SH-SY5Y (cell line): ENCODE data around the gene RARB.

ENCODE experiments used
- GATA2 ChIP-seq: IDR thresholded peaks from 2 replicates; pipeline ENCODE4 v1.6.1; 2011; ENCODE audit warnings: mild to moderate bottlenecking, low read depth, low read length
- GATA3 ChIP-seq: IDR thresholded peaks from 2 replicates; pipeline ENCODE4 v1.6.1; 2011; ENCODE audit warnings: low read depth, mild to moderate bottlenecking, low read length, moderate library complexity

RARB gene

GRCh38 chr3:25429361-25430286 is 1.6 kb downstream of the RARB start:
- TF ChIP-seq GATA2 (no peak), GATA3 (no peak)

- no peak for TF ChIP-seq GATA2
- no peak for TF ChIP-seq GATA3
These were observed 2.3 kb downstream of the RARB start for GRCh38 chr3:25430287-25430934.

- TF ChIP-seq GATA2 (no peak), GATA3 (no peak)
These were observed 3.1 kb downstream of the RARB start for GRCh38 chr3:25430935-25431770.

GRCh38 chr3:25432176-25432720 is 4.2 kb downstream of the RARB start:
- TF ChIP-seq GATA2 (no peak), GATA3 (no peak)

GRCh38 chr3:25433106-25433505 is 5.0 kb downstream of the RARB start:
- no peak for TF ChIP-seq GATA2
- no peak for TF ChIP-seq GATA3

GRCh38 chr3:25433868-25434267 is 5.8 kb downstream of the RARB start:
- no peak for TF ChIP-seq GATA3
- no peak for TF ChIP-seq GATA2

GRCh38 chr3:25437953-25438352 is 9.9 kb downstream of the RARB start:
- TF ChIP-seq GATA2: no peak
- TF ChIP-seq GATA3: no peak

GRCh38 chr3:25438791-25439555 is 10.9 kb downstream of the RARB start:
- TF ChIP-seq GATA2 (no peak), GATA3 (no peak)

GRCh38 chr3:25441234-25441856 is 13.3 kb downstream of the RARB start:
- TF ChIP-seq GATA2: no peak
- TF ChIP-seq GATA3: no peak

GRCh38 chr3:25442486-25442885 is 14.4 kb downstream of the RARB start:
- no peak for TF ChIP-seq GATA3
- no peak for TF ChIP-seq GATA2

GRCh38 chr3:25444273-25444672 is 16.2 kb downstream of the RARB start:
- TF ChIP-seq GATA3: no peak
- no peak for TF ChIP-seq GATA2

GRCh38 chr3:25445731-25446130 is 17.7 kb downstream of the RARB start:
- TF ChIP-seq GATA3: no peak

GRCh38 chr3:25447285-25447684 is 19.2 kb downstream of the RARB start:
- TF ChIP-seq GATA3 (no peak), GATA2 (peak; percentile 69)

GRCh38 chr3:25447925-25448324 is 19.9 kb downstream of the RARB start:
- no peak for TF ChIP-seq GATA2
